GM21367 (cell line): ENCODE results near the gene CNTN2.

Source experiments
- ATAC-seq: cut with Tn5 transposase; IDR thresholded peaks from one replicate; pipeline ENCODE4 v1.9.1; 2021; ENCODE audit not compliant: unreplicated experiment

The CNTN2 gene, protein sequence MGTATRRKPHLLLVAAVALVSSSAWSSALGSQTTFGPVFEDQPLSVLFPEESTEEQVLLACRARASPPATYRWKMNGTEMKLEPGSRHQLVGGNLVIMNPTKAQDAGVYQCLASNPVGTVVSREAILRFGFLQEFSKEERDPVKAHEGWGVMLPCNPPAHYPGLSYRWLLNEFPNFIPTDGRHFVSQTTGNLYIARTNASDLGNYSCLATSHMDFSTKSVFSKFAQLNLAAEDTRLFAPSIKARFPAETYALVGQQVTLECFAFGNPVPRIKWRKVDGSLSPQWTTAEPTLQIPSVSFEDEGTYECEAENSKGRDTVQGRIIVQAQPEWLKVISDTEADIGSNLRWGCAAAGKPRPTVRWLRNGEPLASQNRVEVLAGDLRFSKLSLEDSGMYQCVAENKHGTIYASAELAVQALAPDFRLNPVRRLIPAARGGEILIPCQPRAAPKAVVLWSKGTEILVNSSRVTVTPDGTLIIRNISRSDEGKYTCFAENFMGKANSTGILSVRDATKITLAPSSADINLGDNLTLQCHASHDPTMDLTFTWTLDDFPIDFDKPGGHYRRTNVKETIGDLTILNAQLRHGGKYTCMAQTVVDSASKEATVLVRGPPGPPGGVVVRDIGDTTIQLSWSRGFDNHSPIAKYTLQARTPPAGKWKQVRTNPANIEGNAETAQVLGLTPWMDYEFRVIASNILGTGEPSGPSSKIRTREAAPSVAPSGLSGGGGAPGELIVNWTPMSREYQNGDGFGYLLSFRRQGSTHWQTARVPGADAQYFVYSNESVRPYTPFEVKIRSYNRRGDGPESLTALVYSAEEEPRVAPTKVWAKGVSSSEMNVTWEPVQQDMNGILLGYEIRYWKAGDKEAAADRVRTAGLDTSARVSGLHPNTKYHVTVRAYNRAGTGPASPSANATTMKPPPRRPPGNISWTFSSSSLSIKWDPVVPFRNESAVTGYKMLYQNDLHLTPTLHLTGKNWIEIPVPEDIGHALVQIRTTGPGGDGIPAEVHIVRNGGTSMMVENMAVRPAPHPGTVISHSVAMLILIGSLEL

DNA sequence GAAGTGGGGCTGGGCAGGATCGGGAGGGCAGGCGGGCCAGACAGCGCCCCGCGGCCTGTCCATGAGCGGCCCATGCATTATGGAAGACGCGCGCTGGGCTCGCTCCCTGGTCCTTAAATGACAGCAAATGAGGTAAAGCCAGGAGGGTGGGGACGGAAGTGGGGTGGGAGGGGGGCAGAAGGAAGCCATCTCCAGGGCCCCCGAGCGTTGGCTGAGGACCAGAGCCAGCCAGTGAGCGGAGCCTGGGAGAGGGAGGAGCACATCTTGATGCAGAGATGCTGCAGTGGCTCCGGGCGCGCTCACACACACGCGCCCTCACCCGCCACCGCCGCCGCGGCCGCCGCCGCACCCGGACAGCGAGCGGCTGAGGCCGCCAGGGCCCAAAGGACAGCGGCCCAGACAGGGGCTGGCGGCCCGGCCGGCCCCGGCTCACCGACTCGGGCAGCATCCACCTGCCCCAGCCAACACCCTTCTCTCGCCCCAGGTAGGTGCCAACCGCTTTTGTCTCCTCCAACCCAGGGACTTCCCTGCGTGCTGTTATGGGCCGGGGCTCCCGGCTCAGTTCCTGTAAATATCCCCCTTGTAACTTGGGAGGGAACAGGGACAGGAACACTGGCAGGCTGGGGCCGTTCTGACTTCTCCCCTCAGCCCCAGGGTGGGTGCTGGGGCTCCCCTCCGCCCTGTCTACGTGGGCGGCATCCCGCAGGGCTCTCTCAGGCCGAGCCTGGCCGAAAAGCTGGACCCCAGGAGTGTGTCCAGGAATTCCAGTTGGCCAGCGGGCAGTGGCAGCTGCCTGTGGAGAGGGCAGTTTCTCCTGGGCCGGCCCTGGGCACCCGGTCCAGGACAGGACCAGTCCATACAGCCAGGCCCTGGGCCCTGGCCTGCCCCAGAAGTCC, at the start of gene CNTN2:
Gene CNTN2 (plus strand): TSS at position 302 of the 896 bp plus-strand sequence. CDS start 9,974 bp downstream, outside the sequence.
- ATAC-seq = no peak

DNA sequence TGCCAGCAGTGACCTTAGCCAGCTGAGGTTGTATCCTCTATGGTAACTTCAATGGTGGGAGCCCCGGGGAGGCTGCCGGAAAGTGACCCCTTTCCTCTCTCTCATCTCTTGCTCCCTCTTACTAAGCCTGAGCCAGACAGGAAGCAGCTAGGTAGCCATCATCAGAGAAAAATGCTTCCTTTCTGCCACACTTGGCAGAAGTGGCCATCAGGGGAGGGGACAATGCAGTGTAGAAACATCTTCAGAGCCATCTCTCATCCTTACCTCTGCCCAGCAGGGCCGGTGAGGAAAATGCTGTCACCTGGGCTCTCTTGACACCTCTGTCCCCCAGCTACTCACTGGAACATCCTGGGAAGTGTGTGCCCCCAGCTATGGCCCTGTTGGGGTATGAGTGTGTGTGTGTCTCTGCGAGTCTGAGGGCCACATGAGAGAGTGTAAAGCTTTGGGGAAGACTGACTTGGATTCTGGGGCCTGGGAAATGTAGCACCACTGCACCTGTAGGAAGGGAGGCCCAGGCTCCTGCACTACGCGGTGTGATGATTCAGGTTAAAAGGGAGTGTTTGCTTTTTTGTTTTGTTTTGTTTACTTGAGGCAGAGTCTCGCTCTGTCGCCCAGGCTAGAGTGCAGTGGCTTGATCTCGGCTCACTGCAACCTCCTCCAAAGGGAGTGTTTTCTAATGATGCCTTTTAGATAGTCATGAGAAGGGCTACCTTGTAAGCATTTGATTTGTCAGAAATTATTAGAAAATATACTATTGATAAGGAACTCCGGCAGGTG, 48.7 kb upstream of the CNTN2 start:
- ATAC-seq = no peak

DNA sequence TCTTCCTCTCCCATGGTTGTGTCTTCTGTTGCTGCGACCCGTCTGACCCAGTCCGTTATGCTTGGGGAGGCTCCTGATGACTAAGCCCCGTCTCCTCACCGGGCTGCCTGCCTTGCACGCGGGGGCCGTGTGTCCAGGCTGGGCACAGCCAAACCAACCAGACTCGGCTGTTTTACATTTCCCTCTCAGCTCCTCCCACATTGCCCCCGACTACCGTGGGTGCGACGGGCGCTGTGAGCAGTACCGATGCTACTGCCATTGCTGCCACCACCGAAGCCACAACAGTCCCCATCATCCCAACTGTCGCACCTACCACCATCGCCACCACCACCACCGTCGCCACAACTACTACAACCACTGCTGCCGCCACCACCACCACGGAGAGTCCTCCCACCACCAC, 46.0 kb upstream of the CNTN2 start:
- no peak for ATAC-seq

DNA sequence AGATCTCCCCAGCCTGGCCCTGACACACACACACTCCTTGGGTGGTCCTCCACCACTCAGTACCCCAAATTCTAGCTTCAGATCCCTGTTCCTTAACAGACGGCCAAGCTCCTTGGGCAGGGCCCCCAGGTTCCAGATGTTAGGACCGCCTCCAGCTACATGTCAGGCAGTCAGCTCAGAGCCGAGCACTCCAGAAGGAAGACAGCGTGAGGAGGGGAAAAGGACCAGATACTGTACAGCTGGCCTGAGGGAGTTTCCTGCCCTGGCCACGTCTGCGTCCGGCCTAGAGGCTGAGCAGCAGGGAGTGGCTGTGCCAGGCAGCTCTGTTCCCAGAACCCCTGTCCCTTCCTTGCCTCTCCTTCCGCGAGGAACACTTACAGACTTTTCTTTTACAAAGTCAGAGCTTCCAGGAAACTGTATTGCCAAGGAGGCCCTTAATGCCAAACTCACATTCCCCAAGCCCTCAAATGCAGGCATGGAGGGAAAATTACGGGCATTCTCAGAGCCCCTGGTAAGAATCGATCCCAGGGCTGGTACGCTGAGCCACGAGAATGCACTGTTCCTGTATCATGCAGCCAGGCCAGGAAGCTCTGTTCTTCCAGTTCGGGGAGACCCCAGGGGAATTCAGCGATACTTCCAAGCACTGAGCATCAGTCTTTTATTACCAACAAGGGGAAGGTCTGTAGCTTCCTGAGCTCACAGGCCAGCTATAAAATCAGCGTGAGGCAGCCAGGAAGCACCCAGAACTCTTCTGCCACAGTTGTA, 45.2 kb upstream of the CNTN2 start:
- ATAC-seq = no peak

DNA sequence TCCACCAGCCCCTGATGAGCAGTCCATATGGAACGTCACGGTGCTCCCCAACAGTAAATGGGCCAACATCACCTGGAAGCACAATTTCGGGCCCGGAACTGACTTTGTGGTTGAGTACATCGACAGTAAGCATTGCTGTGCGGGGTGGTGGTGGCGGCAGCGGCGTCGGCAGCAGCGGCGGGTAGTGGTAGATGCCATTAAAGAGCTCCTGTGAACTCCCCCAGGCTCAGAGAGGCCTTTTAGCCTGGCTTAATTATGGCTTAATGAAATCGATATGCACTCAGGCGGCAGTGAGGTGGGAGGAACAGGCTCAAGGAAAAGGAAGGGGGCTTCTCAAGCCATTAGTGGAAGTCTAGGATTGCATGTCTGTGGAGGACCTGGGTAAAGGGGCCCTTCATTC, 41.9 kb upstream of the CNTN2 start:
- ATAC-seq = no peak

DNA sequence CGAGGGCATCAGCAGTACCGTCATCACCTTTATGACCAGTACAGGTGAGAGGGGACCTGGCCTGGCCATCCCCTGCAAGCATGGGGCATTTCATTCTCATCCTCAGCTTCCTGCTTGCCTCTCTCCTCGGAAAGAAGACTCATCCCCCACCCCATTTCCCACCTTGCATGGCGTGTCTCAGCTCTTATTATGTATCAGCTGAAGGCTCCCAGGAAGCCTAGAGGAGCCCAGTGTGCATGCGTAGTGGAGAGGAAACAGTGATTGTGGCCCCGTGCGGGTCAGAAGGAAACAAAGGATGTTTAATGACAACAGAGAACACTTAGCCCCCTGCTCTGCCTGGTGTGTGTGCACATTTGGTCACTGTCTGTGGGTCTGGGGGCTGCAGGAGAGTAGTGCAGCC, 40.3 kb upstream of the CNTN2 start:
- no peak for ATAC-seq

DNA sequence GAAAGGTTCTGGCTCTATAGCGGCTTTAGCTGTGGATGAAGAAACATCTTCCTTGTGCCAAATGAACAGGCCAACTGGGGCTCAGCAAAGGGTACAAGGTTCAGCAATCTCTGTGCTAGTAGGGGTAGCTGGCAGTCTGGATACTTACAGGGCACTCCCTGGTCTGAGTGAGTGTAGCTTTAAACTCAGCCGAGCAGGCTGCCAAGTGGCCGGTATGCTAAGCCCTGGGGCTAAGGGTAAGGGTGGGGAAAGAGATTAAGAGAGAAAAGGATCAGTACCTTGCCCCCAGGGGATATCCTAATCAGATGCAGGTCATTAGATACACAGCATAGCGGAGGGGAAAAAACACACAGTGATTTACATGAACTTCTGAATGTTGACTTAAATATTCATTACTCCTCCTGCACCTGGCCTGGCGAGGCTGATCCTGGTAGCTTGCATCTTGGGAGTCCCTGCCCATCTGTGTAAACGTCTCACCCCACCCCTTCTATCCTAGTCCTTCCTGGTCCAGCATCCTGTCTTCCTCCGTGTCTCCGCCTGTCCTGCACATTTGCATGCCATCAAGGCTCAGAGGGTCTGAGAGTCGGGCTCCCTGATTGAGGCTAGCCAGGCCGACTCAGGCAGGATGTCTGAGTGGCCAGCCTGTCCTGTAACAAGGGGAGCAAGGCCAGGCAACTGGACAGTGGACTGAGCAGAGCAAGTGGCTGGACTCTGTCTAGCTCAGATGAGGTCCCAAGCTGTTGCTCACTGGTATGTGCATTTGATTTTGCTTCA, 39.5 kb upstream of the CNTN2 start:
- no peak for ATAC-seq

DNA sequence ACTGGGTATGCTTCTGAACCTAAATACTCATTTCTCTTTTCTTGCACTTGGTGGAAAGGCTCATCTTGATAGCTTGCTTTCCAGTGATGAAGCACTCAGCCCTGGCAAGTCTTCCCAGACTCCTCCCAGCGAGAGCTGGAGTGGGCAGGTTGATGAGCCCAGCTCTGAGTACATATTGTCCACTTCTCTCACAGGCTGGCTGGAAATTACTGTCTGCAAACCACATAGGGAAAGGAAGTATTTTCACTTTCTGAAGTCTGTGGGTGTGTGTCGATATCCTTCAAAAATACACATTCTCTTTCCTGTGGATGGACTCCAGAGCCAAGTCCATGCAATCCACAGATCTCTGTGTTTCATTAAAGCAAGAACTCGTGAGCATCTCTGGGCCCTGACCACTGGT, 38.7 kb upstream of the CNTN2 start:
- no peak for ATAC-seq

DNA sequence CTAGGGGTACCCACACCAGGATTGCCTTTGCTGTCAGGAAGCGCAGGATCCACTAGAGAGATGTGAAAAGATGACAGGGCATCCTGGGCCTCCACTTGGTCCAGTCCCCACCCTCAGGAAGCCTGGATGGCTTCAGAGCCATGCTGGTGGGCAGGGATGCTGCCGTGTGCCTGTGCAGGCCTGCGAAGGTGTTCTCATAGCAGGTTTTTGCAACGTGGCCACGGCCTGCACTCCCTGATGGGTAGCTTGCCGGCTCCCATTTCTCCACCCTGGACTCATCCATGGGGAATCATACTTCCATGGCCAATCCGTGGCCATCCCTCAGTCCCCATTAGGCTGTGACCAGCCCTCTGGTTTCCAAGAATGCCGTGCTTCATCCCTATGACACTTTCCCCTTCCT, 34.1 kb upstream of the CNTN2 start:
- no peak for ATAC-seq

DNA sequence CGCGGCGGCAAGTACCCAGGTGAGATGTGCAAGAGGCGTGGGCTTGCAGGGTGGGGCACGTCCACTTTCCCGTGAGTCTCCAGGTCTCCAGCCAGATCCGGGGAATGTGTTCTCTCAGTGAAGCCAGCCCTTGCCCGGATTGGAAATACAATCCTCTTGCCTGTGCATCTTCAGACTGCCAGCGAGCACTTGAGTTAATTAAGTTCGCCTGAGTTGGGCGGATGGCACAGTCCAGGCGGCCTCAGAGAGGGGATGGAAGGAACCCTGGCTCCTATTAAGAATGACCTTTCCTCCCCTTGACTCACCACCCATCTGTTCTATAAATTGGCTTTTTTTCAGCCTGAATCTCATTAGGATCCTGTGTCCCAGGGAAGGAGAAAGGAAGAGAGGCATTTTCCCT, 33.3 kb upstream of the CNTN2 start:
- ATAC-seq = no peak

DNA sequence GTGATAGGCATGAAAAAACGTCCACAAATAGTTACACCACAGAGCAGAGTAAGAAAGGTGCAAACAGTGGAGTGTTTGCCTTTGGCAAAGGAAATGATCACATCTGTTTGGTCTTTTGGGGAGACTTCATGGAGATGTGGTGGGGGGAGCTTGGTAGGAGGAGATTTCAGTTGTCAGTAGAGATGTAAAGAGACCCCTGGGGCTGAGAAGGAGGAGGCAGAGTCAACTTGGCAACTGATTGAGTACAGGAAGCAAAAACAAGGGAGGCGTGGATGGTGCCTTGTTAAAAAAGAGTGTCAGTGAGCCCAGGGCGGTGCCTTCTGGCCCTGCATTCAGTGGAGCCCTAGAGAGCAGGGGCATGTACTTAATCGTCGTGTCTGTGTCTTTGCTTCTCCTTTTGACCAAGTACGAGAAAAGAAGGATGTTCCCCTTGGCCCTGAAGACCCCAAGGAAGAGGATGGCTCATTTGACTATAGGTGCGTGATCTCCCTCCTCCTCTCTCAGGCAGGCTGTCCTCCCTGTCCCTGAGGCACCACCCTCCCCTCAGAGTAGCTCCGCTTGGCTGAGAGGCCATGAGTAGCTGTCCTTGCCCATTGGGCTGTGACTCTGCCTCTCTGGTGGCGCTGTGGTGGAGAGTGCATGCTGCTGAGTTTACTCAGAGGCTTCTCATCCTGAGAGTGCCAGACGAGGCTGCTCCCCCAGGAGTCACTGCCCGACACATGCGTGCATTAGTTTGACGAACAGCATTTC, 30.4 kb upstream of the CNTN2 start:
- ATAC-seq = no peak

DNA sequence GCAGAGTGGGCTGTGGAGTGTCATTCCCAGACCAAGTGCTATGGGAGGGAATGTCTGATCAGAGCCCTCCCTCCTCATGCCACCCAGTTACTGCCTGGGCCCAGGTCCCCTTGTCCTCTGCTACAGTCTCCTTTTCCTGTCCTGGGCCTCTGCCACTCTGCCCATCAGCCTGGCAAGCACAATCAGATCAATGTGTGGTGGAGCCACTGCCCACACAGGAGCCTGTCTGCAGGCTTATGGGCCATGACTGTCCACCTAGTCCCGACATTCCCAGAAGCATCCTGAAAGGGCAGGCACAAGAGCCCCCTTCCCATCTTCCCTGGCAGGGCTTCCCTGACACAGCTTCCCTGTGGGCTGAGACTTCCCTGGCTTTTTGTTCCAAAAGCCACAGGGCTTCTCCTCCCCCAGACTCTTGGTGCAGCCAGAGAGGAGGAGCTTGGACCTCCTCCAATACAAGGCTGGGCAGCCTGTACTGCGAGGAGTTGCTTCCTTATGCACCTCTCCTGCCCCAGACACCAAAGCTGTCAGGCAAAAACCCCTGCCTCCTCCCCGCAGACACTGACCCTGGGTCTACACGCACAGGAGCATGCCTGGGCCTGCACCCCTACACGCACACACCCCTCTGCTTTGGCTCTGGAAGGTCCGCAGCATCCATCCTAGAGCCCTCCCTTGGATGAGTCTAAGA, 29.2 kb upstream of the CNTN2 start:
- no peak for ATAC-seq

DNA sequence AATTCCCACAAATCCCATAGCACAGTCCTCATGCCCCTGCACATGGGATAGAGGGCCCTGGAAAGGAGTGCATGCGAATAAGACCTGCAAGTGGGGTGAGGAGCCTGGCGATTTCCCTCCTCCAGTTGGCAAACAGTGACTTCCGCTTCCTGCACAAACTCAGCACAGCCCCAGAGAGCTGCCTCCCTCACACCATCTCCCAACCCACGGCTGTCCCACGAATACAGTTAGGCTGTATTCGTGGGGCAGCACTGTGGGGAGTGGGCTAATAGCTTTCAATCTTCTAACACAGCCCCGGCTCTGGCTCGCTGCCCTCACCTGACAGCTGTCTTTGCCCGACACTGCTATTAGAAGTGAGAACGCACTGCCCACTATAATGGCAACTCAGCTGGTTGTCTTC, 28.2 kb upstream of the CNTN2 start:
- no peak for ATAC-seq

DNA sequence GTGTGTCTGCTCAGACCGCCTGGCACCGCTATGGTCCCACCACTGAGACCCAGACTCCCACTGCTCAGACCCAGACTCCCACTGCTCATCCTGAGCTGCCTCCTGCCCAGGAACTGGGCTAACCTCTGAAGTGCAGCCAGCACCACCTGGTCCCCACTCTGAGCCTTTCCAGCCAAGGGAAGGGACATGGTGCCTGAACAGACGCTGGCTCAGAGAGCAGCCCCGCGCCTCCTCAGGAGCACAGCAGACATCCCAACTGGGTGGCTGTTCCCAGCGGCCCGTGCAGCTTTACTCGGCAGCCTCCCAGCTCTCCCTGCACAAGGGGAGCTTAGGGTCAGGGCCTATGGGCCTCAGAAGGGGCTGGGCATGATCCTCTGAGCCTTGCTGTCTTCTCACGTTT, 27.8 kb upstream of the CNTN2 start:
- ATAC-seq = no peak

DNA sequence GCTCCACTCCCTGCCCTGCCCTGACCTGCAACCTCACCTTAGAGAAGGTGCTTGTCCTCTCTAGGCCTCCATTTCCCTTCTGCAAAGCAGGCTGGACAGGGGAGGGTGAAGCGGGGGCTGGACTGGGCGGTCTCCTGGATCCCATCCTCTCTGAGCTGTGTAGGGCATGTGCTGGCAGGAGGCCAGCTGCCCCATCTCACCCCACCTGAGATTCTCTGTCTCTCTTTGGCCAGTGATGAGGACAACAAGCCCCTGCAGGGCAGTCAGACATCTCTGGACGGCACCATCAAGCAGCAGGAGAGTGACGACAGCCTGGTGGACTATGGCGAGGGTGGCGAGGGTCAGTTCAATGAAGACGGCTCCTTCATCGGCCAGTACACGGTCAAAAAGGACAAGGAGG, 26.9 kb upstream of the CNTN2 start:
- ATAC-seq = no peak

DNA sequence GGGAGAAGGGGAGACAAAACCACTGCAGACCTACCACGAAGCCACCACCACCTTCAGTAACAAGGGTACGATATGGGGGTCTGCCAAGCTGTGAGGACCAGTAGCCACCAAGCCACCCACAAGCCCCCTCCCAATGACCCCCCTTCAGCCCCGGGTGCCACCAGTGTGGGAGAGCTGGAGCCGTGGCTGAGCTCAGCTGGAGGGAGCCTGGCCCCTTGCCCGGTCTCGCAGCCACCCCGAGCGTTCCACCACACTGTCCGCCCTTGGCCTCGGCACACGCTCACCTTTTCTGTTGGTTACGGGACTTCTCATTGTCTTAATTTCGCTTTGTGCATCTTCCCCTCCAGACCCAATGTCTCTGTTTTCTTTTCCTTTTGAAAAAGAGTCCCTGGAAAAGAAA, 26.4 kb upstream of the CNTN2 start:
- no peak for ATAC-seq

DNA sequence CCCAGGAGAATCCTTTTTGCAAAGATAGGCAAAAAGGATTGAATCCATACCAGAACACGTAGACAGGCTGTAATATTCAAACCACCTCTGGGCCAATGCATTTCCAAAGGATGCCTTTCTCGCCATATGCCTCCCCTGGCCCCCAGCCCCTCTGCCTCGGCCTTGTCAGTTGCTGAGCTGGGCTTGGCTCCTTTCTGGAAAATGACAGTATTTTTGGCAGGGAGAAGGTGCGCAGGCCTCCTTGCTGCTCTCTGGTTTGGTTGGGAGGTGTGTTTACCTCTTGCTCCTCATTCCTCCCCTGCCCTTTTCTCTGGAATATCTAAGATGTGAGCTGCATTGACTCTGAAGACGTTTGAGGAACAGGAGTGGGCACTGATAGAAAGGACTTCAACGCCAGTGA, 26.0 kb upstream of the CNTN2 start:
- no peak for ATAC-seq
